Kidney epithelial cell (primary cell): ENCODE results near the gene CORO2B. TPM values are rescaled to one million over a fixed set of nuclear protein-coding genes. Genes with fewer than 3 reads are reported as not detected.

Source experiments
- DNase-seq: peaks from one replicate; pipeline ENCODE4 v3.0.0-alpha.2; 2010; ENCODE audit warnings: low read depth
- H3K27me3 ChIP-seq: 2 replicates; pipeline ENCODE4 v1.6.0; 2011; ENCODE audit warnings: low read length; ENCODE audit not compliant: control insufficient read depth, insufficient read depth
- H3K36me3 ChIP-seq: 2 replicates; pipeline ENCODE4 v1.5.1; 2011; ENCODE audit warnings: low read length; ENCODE audit not compliant: control insufficient read depth, insufficient read depth
- H3K4me3 ChIP-seq: 2 replicates; pipeline ENCODE4 v1.5.1; 2011; ENCODE audit warnings: low read depth, mild to moderate bottlenecking, control low read depth, low read length
- CTCF ChIP-seq: IDR thresholded peaks from 2 replicates; pipeline ENCODE4 v1.5.1; 2011; ENCODE audit warnings: mild to moderate bottlenecking, moderate library complexity, low read length, control low read depth, inconsistent platforms; ENCODE audit not compliant: insufficient read depth, poor library complexity, severe bottlenecking
- total RNA-seq: library from RNA; depleted of rRNA; stranded (reverse); fragments of >200 nt; gene quantifications from 2 replicates; pipeline ENCODE4 v1.2.3, GENCODE V29; 2015

The CORO2B gene
- total RNA-seq, 1 donor from 2014 or later = 19.8 TPM

- H3K36me3 ChIP-seq = no peaks in the 10 kb centered on the region
- no peak overlapping the region for H3K4me3 ChIP-seq
- no peak for DNase-seq
- H3K27me3 ChIP-seq = no peaks in the 10 kb centered on the region
- no peak for TF ChIP-seq CTCF
Observed at GRCh38 chr15:68581725-68582124, 2.9 kb downstream of the CORO2B start.

- no peak for TF ChIP-seq CTCF
- no peak overlapping the region for H3K4me3 ChIP-seq
- no peaks in the 10 kb centered on the region for H3K36me3 ChIP-seq
- H3K27me3 ChIP-seq = no peaks in the 10 kb centered on the region
- DNase-seq = no peak
Observed at GRCh38 chr15:68582236-68582635, 3.4 kb downstream of the CORO2B start.

- H3K4me3 ChIP-seq = no peak overlapping the region
- H3K27me3 ChIP-seq = no peaks in the 10 kb centered on the region
- no peak for TF ChIP-seq CTCF
- H3K36me3 ChIP-seq = no peaks in the 10 kb centered on the region
- no peak for DNase-seq
Observed at GRCh38 chr15:68582864-68583263, 4.1 kb downstream of the CORO2B start.

- no peak for DNase-seq
- no peaks in the 10 kb centered on the region for H3K27me3 ChIP-seq
- H3K4me3 ChIP-seq = no peak overlapping the region
- H3K36me3 ChIP-seq = no peaks in the 10 kb centered on the region
- TF ChIP-seq CTCF = no peak
Observed at GRCh38 chr15:68583321-68583720, 4.5 kb downstream of the CORO2B start.

- DNase-seq = no peak
- no peak for TF ChIP-seq CTCF
- H3K4me3 ChIP-seq = no peak overlapping the region
- no peaks in the 10 kb centered on the region for H3K27me3 ChIP-seq
- H3K36me3 ChIP-seq = no peaks in the 10 kb centered on the region
Observed at GRCh38 chr15:68583936-68584755, 5.4 kb downstream of the CORO2B start.
